ENCODE results near the gene MCAT. TPM values are rescaled to one million over a fixed set of nuclear protein-coding genes. Genes with fewer than 3 reads are reported as not detected.
"Not testable (repeated sequence)": the region's sequence is repeated elsewhere in the genome, so short reads cannot be mapped to it uniquely, and the experiment has no call there.

The MCAT gene
- total RNA-seq, 2 experiments from 2014 or later: 9.5 to 10.4 TPM

GRCh38 chr22:43146332-43146731 lies 3.1 kb upstream of the MCAT start:
- not testable (repeated sequence) for H3K9me3 Mint-ChIP-seq

GRCh38 chr22:43145371-43145770 lies 2.2 kb upstream of the MCAT start:
- H3K4me3 Mint-ChIP-seq; H3K27ac Mint-ChIP-seq; H3K36me3 Mint-ChIP-seq (ENCODE audit: low read depth); H3K27me3 Mint-ChIP-seq; DNase-seq; POLR2A ChIA-PET; H3K9me3 Mint-ChIP-seq: not testable (repeated sequence)
- peaks cover 54% of the 10 kb centered on the region for H3K4me1 Mint-ChIP-seq
- CTCF ChIA-PET: interaction anchor here (0.6 to 2.4 kb wide), 2 partner anchors 42 to 288 kb away, joined by 4 to 8 read pairs; partner anchors contain the start of genes ARFGAP3 and TTLL12

More at GRCh38 chr22:43146332-43146731, 3.1 kb upstream of the MCAT start:
- H3K27ac Mint-ChIP-seq; H3K27me3 Mint-ChIP-seq; POLR2A ChIA-PET; H3K36me3 Mint-ChIP-seq (ENCODE audit: low read depth); H3K4me3 Mint-ChIP-seq; DNase-seq: not testable (repeated sequence)
- peaks cover 51% of the 10 kb centered on the region for H3K4me1 Mint-ChIP-seq
- CTCF ChIA-PET: interaction anchor here (2.4 kb wide), 1 partner anchor 41 kb away, joined by 8 read pairs; the partner anchor contains the start of gene TTLL12

DNA sequence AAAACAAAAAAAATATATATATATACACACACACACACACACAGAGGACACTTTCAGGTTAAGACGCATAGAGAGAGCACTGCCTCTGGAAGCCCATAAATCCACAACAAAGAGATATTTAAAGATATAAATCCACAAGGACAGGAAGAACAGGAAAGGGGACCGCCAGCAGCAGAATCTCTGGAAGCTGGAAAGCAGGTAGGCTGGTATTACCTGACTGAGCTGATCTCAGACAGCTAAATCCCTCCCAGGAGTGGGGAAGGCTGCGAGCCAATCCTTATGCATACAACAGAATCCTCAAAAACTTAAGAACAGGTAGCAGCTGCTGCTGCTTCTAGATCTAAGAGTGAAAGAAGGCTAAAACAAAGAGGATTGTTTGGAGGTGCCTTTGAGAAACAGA lies 1.8 kb upstream of the MCAT start:
- peaks cover 9% of the 10 kb centered on the region for H3K36me3 Mint-ChIP-seq (ENCODE audit: low read depth)
- peaks cover 54% of the 10 kb centered on the region for H3K4me1 Mint-ChIP-seq

GRCh38 chr22:43136801-43137200 lies 6.4 kb downstream of the MCAT start:
- ChIA-PET CTCF (interaction anchor here (0.6 to 1.4 kb wide), 5 partner anchors 10 to 1339 kb away, joined by 3 read pairs; no protein-coding TSS in a partner anchor), POLR2A (no interaction called here)
- Mint-ChIP-seq H3K27me3 (no peaks in the 10 kb centered on the region), H3K36me3 (ENCODE audit: low read depth) (peaks cover 14% of the 10 kb centered on the region), H3K9me3 (no peaks in the 10 kb centered on the region), H3K27ac (no peak overlapping the region), H3K4me3 (no peak overlapping the region), H3K4me1 (peaks cover 15% of the 10 kb centered on the region)
- no peak for DNase-seq

More for the DNA sequence above, 1.8 kb upstream of the MCAT start:
- Mint-ChIP-seq H3K4me3 (no peak overlapping the region), H3K27me3 (no peaks in the 10 kb centered on the region), H3K9me3 (no peaks in the 10 kb centered on the region), H3K27ac (no peak overlapping the region)
- POLR2A ChIA-PET: no interaction called here
- DNase-seq: no peak
- CTCF ChIA-PET: no interaction called here

DNA sequence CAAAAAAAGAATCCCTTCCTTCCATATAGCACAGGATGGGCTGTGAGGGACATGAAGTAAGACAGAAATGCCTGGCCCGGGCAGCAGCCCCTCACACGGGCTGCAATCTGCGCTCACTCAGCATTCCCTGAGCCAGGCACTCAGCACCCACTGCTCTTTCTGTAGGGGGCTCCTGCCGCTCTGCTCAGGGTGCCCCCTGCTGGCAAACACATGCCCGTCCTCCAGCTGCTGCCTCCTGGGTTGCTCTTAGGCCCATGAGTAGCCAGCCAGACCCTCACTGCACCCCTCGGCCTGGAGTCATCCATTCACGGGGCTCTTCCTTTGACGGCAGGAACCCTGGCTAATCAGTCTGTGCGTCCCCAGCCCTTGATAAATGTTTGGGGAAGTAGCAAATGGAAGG lies 6.9 kb downstream of the MCAT start:
- CTCF ChIA-PET: interaction anchor here (0.6 to 1.4 kb wide), 4 partner anchors 13 to 1338 kb away, joined by 3 read pairs; no protein-coding TSS in a partner anchor
- no peaks in the 10 kb centered on the region for H3K27me3 Mint-ChIP-seq
- H3K27ac Mint-ChIP-seq: no peak overlapping the region
- peaks cover 10% of the 10 kb centered on the region for H3K4me1 Mint-ChIP-seq
- H3K36me3 Mint-ChIP-seq (ENCODE audit: low read depth): peaks cover 15% of the 10 kb centered on the region
- POLR2A ChIA-PET: no interaction called here
- no peaks in the 10 kb centered on the region for H3K9me3 Mint-ChIP-seq
- DNase-seq: peak; percentile 27
- H3K4me3 Mint-ChIP-seq: no peak overlapping the region

DNA sequence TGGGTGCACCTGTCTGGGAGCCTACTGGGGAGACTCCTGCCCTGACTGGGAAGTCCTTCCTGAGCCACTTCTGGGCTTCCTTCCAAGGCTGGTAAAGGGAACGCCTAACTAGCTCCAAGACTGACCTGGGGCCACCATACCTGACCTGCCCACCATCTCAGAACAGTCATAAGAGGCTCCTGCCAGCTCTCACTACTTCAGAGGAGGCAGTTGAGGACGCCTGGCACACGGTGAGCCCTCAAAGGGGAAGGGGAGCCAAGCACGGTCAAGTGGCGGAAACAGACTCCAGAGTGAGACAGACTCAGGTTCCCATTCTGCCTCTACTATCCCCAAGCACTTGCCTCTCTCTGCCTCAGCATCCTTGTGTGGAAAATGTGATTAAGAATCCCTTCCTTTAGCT lies 7.6 kb downstream of the MCAT start:
- ChIA-PET POLR2A (no interaction called here), CTCF (interaction anchor here (1.4 to 1.7 kb wide), 2 partner anchors 14 to 52 kb away, joined by 3 to 4 read pairs; no protein-coding TSS in a partner anchor)
- Mint-ChIP-seq H3K4me1 (peaks cover 4% of the 10 kb centered on the region), H3K9me3 (no peaks in the 10 kb centered on the region), H3K27me3 (no peaks in the 10 kb centered on the region), H3K36me3 (ENCODE audit: low read depth) (peaks cover 14% of the 10 kb centered on the region), H3K4me3 (no peak overlapping the region), H3K27ac (no peak overlapping the region)
- no peak for DNase-seq

- H3K4me3 Mint-ChIP-seq: no peak overlapping the region
- CTCF ChIA-PET: interaction anchor here (1.7 kb wide), 1 partner anchor 53 kb away, joined by 4 read pairs; no protein-coding TSS in a partner anchor
- H3K9me3 Mint-ChIP-seq: no peaks in the 10 kb centered on the region
- H3K27ac Mint-ChIP-seq: no peak overlapping the region
- no peaks in the 10 kb centered on the region for H3K27me3 Mint-ChIP-seq
- DNase-seq: no peak
- POLR2A ChIA-PET: no interaction called here
- no peaks in the 10 kb centered on the region for H3K4me1 Mint-ChIP-seq
- H3K36me3 Mint-ChIP-seq (ENCODE audit: low read depth): peaks cover 7% of the 10 kb centered on the region
Measured at GRCh38 chr22:43134553-43134952, 8.6 kb downstream of the MCAT start.

DNA sequence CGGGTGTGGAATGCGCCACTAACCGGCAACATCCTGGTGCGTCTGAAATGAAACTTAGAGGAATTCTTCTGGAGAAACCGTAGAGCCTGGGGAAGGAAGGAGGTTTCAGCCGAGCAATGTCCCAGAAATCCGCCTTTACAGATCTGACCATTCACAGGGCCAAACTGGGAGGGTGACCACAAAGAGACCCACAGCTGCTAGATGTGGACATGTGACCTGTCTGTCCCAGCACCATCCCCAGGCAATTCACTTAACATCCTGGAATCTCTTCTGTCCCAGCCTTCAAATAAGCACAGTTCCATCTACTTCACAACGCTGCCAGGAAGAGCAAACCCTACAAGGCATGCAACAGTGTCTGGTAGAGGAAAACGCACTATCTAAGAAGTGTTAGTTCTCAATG lies 9.8 kb downstream of the MCAT start:
- peaks cover 7% of the 10 kb centered on the region for H3K36me3 Mint-ChIP-seq (ENCODE audit: low read depth)

GRCh38 chr22:43131773-43132501 lies 11.3 kb downstream of the MCAT start:
- peaks cover 6% of the 10 kb centered on the region for H3K4me1 Mint-ChIP-seq
- CTCF ChIA-PET: no interaction called here
- no peaks in the 10 kb centered on the region for H3K9me3 Mint-ChIP-seq
- no peak overlapping the region for H3K4me3 Mint-ChIP-seq
- H3K27ac Mint-ChIP-seq: no peak overlapping the region
- peaks cover 7% of the 10 kb centered on the region for H3K36me3 Mint-ChIP-seq (ENCODE audit: low read depth)
- no peak for DNase-seq
- H3K27me3 Mint-ChIP-seq: no peaks in the 10 kb centered on the region
- POLR2A ChIA-PET: no interaction called here

More for the DNA sequence above, 9.8 kb downstream of the MCAT start:
- no peak overlapping the region for H3K27ac Mint-ChIP-seq
- POLR2A ChIA-PET: no interaction called here
- H3K27me3 Mint-ChIP-seq: no peaks in the 10 kb centered on the region
- DNase-seq: no peak
- no peak overlapping the region for H3K4me3 Mint-ChIP-seq
- H3K4me1 Mint-ChIP-seq: peaks cover 3% of the 10 kb centered on the region
- CTCF ChIA-PET: interaction anchor here (0.8 to 1.1 kb wide), 2 partner anchors 11 to 12 kb away, joined by 3 to 4 read pairs; no protein-coding TSS in a partner anchor
- no peaks in the 10 kb centered on the region for H3K9me3 Mint-ChIP-seq

- Mint-ChIP-seq H3K27me3 (no peaks in the 10 kb centered on the region), H3K36me3 (ENCODE audit: low read depth) (peaks cover 7% of the 10 kb centered on the region), H3K27ac (no peak overlapping the region), H3K4me3 (no peak overlapping the region), H3K9me3 (no peaks in the 10 kb centered on the region), H3K4me1 (peaks cover 6% of the 10 kb centered on the region)
- no peak for DNase-seq
- POLR2A ChIA-PET: no interaction called here
- CTCF ChIA-PET: interaction anchor here (0.7 to 1.0 kb wide), 2 partner anchors 76 to 224 kb away, joined by 3 to 4 read pairs; no protein-coding TSS in a partner anchor
Measured at GRCh38 chr22:43129426-43130425, 13.5 kb downstream of the MCAT start.

DNA sequence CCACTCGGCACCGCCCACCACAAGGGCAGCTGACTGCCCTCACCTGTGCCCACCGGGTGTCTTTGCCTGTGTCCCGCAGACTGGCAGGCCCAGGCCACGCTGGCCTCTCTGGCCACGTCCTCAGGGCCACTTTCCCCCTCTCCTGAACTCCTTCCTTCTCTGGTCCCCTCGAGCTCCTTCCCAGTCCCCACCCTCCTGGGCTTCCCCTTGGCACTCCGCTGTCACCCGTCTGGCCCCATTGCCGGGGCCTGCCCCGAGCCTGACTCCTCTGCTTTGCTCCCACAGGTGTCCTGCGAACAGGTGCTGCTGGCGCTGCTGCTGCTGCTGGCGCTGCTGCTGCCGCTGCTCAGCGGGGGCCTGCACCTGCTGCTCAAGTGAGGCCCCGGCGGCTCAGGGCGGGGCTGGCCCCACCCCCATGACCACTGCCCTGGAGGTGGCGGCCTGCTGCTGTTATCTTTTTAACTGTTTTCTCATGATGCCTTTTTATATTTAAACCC lies 14.2 kb downstream of the MCAT start:
- Mint-ChIP-seq H3K36me3 (ENCODE audit: low read depth) (peaks cover 7% of the 10 kb centered on the region), H3K4me1 (peaks cover 6% of the 10 kb centered on the region), H3K4me3 (no peak overlapping the region), H3K27me3 (no peaks in the 10 kb centered on the region), H3K9me3 (no peaks in the 10 kb centered on the region), H3K27ac (no peak overlapping the region)
- POLR2A ChIA-PET: no interaction called here
- no peak for DNase-seq
- CTCF ChIA-PET: no interaction called here

- H3K4me1 Mint-ChIP-seq: peaks cover 6% of the 10 kb centered on the region
- no peak for DNase-seq
- H3K4me3 Mint-ChIP-seq: no peak overlapping the region
- H3K27me3 Mint-ChIP-seq: no peaks in the 10 kb centered on the region
- CTCF ChIA-PET: interaction anchor here (1.2 kb wide), 1 partner anchor 11 kb away, joined by 3 read pairs; no protein-coding TSS in a partner anchor
- POLR2A ChIA-PET: no interaction called here
- H3K36me3 Mint-ChIP-seq (ENCODE audit: low read depth): peaks cover 2% of the 10 kb centered on the region
- no peak overlapping the region for H3K27ac Mint-ChIP-seq
- H3K9me3 Mint-ChIP-seq: no peaks in the 10 kb centered on the region
Measured at GRCh38 chr22:43128116-43128515, 15.1 kb downstream of the MCAT start.
